ENCODE data around the gene FGF4.

- no peak for TF ChIP-seq CTCF (IDR thresholded peaks at IDR 0.05)
- TF ChIP-seq POLR2A (IDR thresholded peaks at IDR 0.05), result no peak
Measured at GRCh38 chr11:69797737-69798528, 22.8 kb upstream of the FGF4 start.

Measured in heart left ventricle (tissue), 13 donors.